H9 (cell line): ENCODE measurements around the gene CTR9. TPM values are rescaled to one million over a fixed set of nuclear protein-coding genes. Genes with fewer than 3 reads are reported as not detected.

Experiments
- DNase-seq: peaks from one replicate; pipeline ENCODE4 v3.0.0-alpha.2; 2017
- H2AFZ ChIP-seq: one replicate; pipeline ENCODE4 v1.6.1; 2013; ENCODE audit warnings: mild to moderate bottlenecking, low read length, control low read depth, moderate library complexity
- H2AK5ac ChIP-seq: 2 replicates; pipeline ENCODE4 v1.6.1; 2013; ENCODE audit warnings: low read length, control low read depth, mixed read lengths; ENCODE audit not compliant: insufficient read length
- H2BK120ac ChIP-seq: one replicate; pipeline ENCODE4 v1.6.1; 2013; ENCODE audit warnings: low read depth, mild to moderate bottlenecking, low read length, control low read depth, inconsistent platforms; ENCODE audit not compliant: poor library complexity, severe bottlenecking
- H2BK12ac ChIP-seq: 2 replicates; pipeline ENCODE4 v1.6.1; 2013; ENCODE audit warnings: low read length, control low read depth, mixed read lengths, low read depth; ENCODE audit not compliant: insufficient read length
- H2BK15ac ChIP-seq: 2 replicates; pipeline ENCODE4 v1.6.1; 2013; ENCODE audit warnings: low read depth, low read length, control low read depth
- H2BK20ac ChIP-seq: one replicate; pipeline ENCODE4 v1.6.1; 2013; ENCODE audit warnings: low read depth, mild to moderate bottlenecking, low read length, control low read depth, inconsistent platforms; ENCODE audit not compliant: poor library complexity, severe bottlenecking
- H2BK5ac ChIP-seq: 2 replicates; pipeline ENCODE4 v1.6.1; 2013; ENCODE audit warnings: low read length, control low read depth, mixed read lengths; ENCODE audit not compliant: insufficient read length
- H3K14ac ChIP-seq: 2 replicates; pipeline ENCODE4 v1.6.1; 2013; ENCODE audit warnings: low read length, control low read depth; ENCODE audit not compliant: insufficient read depth
- H3K18ac ChIP-seq: 2 replicates; pipeline ENCODE4 v1.6.1; 2013; ENCODE audit warnings: low read depth, mild to moderate bottlenecking, mixed read lengths, low read length, control low read depth; ENCODE audit not compliant: insufficient read length
- H3K23ac ChIP-seq: 2 replicates; pipeline ENCODE4 v1.6.1; 2013; ENCODE audit warnings: low read length, control low read depth, mixed read lengths, low read depth; ENCODE audit not compliant: insufficient read length
- H3K23me2 ChIP-seq: 2 replicates; pipeline ENCODE4 v1.6.1; 2013; ENCODE audit warnings: low read depth, mild to moderate bottlenecking, mixed read lengths, low read length, control low read depth; ENCODE audit not compliant: insufficient read length, poor library complexity, severe bottlenecking
- H3K27ac ChIP-seq: 2 replicates; pipeline ENCODE4 v1.5.1; 2013; ENCODE audit warnings: low read length, control low read depth, mixed read lengths, low read depth; ENCODE audit not compliant: insufficient read length
- H3K27me3 ChIP-seq: 2 replicates; pipeline ENCODE4 v1.6.1; 2013; ENCODE audit warnings: low read length, control low read depth, inconsistent platforms; ENCODE audit not compliant: insufficient read depth
- H3K4ac ChIP-seq: 2 replicates; pipeline ENCODE4 v1.6.1; 2013; ENCODE audit warnings: low read depth, mild to moderate bottlenecking, control low read depth, inconsistent platforms, low read length, moderate library complexity
- H3K4me1 ChIP-seq: 2 replicates; pipeline ENCODE4 v1.6.1; 2013; ENCODE audit warnings: low read length, control low read depth, inconsistent platforms; ENCODE audit not compliant: insufficient read depth
- H3K4me2 ChIP-seq: 2 replicates; pipeline ENCODE4 v1.6.1; 2013; ENCODE audit warnings: low read length, control low read depth, mixed read lengths; ENCODE audit not compliant: insufficient read length, insufficient read depth
- H3K56ac ChIP-seq: 2 replicates; pipeline ENCODE4 v1.6.1; 2013; ENCODE audit warnings: low read depth, mild to moderate bottlenecking, mixed read lengths, low read length, control low read depth; ENCODE audit not compliant: insufficient read length
- H3K79me1 ChIP-seq: 2 replicates; pipeline ENCODE4 v1.6.1; 2013; ENCODE audit warnings: low read depth, mild to moderate bottlenecking, moderate library complexity, low read length, control low read depth, inconsistent platforms; ENCODE audit not compliant: insufficient read depth, poor library complexity, severe bottlenecking
- H3K79me2 ChIP-seq: 2 replicates; pipeline ENCODE4 v1.6.1; 2013; ENCODE audit warnings: low read length, control low read depth, inconsistent platforms; ENCODE audit not compliant: insufficient read depth
- H3K9ac ChIP-seq: 2 replicates; pipeline ENCODE4 v1.6.1; 2013; ENCODE audit warnings: low read length, control low read depth, mixed read lengths; ENCODE audit not compliant: insufficient read length; ENCODE audit errors: extremely low read depth
- H3K9me3 ChIP-seq: one replicate; pipeline ENCODE4 v1.6.1; 2013; ENCODE audit warnings: low read depth, low read length, inconsistent platforms; ENCODE audit not compliant: control insufficient read depth
- H3T11ph ChIP-seq: one replicate; pipeline ENCODE4 v1.6.1; 2013; ENCODE audit warnings: mild to moderate bottlenecking, low read length, control low read depth, inconsistent platforms
- H4K20me1 ChIP-seq: one replicate; pipeline ENCODE4 v1.6.1; 2013; ENCODE audit not compliant: control insufficient read depth, insufficient read length, insufficient read depth
- H4K5ac ChIP-seq: 2 replicates; pipeline ENCODE4 v1.6.1; 2013; ENCODE audit warnings: low read depth, mild to moderate bottlenecking, mixed read lengths, low read length, control low read depth; ENCODE audit not compliant: insufficient read length
- H4K8ac ChIP-seq: replicated peaks from 2 replicates; pipeline ENCODE4 v1.6.1; 2013; ENCODE audit warnings: low read length, control low read depth, mixed read lengths, low read depth; ENCODE audit not compliant: insufficient read length
- H4K91ac ChIP-seq: 2 replicates; pipeline ENCODE4 v1.6.1; 2013; ENCODE audit warnings: low read depth, mild to moderate bottlenecking, moderate library complexity, mixed read lengths, low read length, control low read depth; ENCODE audit not compliant: insufficient read length
- H3K27ac Mint-ChIP-seq, 3 experiments: 2 replicates in 2 of 3; 3 replicates in 1 of 3; pipeline ENCODE4 v1.8.0; 2020 to 2021; ENCODE audit warnings: mixed read lengths in 3 of 3, mild to moderate bottlenecking in 1 of 3, moderate library complexity in 1 of 3
- H3K27me3 Mint-ChIP-seq: 2 replicates; pipeline ENCODE4 v1.8.0; 2021; ENCODE audit warnings: low read depth, mild to moderate bottlenecking, moderate library complexity, mixed read lengths
- H3K36me3 Mint-ChIP-seq, 3 experiments: 2 replicates in 2 of 3; 3 replicates in 1 of 3; pipeline ENCODE4 v1.8.0; 2020 to 2021; ENCODE audit warnings: low read depth in 3 of 3, mixed read lengths in 3 of 3; ENCODE audit not compliant: insufficient read depth in 1 of 3
- H3K4me1 Mint-ChIP-seq, 2 experiments: 2 replicates each; pipeline ENCODE4 v1.8.0; 2020; ENCODE audit warnings: mixed read lengths in 2 of 2
- H3K4me3 Mint-ChIP-seq, 2 experiments: 2 replicates in 1 of 2; 3 replicates in 1 of 2; pipeline ENCODE4 v1.8.0; 2020 to 2021; ENCODE audit warnings: mild to moderate bottlenecking in 2 of 2, mixed read lengths in 2 of 2, moderate library complexity in 1 of 2
- H3K9me3 Mint-ChIP-seq, 2 experiments: 2 replicates in 1 of 2; 3 replicates in 1 of 2; pipeline ENCODE4 v1.8.0; 2020; ENCODE audit warnings: mild to moderate bottlenecking in 2 of 2, mixed read lengths in 2 of 2, moderate library complexity in 1 of 2
- WGBS: extraction: QIAGEN DNeasy Blood & Tissue Kit; methylation state at CpG from one replicate; pipeline ENCODE4 v1.1.7; 2013; ENCODE audit warnings: missing lambda C conversion rate, low lambda C conversion rate, mixed read lengths; ENCODE audit not compliant: insufficient read length; ENCODE audit errors: extremely low coverage; 5-methylcytosine and 5-hydroxymethylcytosine counted together
- total RNA-seq: library from RNA; stranded (reverse); gene quantifications from 2 replicates; pipeline ENCODE4 v1.2.1, GENCODE V29; 2021
- TF ChIP-seq, protein P1 (sequence below): fragments of 200-600 bp; sonication (generic); conservative IDR thresholded peaks from 3 replicates; pipeline ENCODE4 v1.8.0; 2021; ENCODE audit warnings: antibody characterized with exemption, mild to moderate bottlenecking

Gene CTR9
- total RNA-seq, 1 experiment from 2014 or later, result 37.5 TPM

DNA sequence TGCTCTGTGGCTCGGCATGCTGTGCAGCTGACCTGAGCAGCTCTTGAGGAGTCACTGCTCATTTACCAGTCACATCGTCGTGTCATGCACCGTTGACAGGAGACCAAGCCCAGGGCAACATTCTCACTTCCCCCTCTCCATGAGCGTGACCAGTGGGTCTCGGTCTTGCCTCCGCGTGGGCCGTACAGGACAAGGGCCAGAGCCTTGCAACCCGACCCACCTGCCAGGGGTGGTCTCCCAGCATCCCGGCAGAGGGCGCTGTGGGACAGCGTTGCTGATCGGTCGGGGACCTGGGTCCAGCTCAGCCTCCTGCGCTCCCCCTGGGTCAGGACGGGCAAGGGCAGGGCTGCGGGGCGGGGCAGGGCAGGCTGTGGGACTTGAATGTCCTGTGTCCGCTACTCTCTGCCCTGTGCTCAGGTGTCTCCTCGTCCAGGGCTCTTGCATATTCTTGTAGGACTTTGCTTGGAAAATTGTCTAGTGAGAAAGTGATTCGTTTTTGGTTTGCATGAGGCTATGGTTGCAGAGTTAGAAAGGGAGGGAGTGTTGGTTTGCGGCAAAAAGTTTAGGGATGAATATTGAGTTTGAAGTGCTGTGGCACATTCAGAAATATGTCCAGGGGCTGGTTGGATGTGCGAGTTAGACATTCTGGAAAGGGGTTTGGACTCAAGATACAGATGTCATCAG lies 41.5 kb downstream of the CTR9 start:
- no peak overlapping the region for H3T11ph ChIP-seq
- H3K36me3 Mint-ChIP-seq, result peaks cover 11 to 18% (median 11%) of the 10 kb centered on the region in 3 experiments; a peak in 6 of 7 replicates
- no peak overlapping the region for H2BK120ac ChIP-seq
- H3K9ac ChIP-seq, result no peak overlapping the region
- H3K9me3 ChIP-seq, result no peaks in the 10 kb centered on the region
- H3K9me3 Mint-ChIP-seq, result no peaks in the 10 kb centered on the region
- no peak overlapping the region for H2AFZ ChIP-seq
- peaks cover 10% of the 10 kb centered on the region for H3K27me3 Mint-ChIP-seq
- DNase-seq, result peak; percentile 96
- H2AK5ac ChIP-seq, result no peak overlapping the region
- H4K8ac ChIP-seq, result no peak overlapping the region
- H3K79me1 ChIP-seq, result no peaks in the 10 kb centered on the region
- peaks cover 6 to 8% of the 10 kb centered on the region in 2 experiments for H3K4me1 Mint-ChIP-seq
- no peak overlapping the region for H2BK20ac ChIP-seq
- H3K79me2 ChIP-seq, result no peaks in the 10 kb centered on the region
- H3K23me2 ChIP-seq, result no peaks in the 10 kb centered on the region
- no peaks in the 10 kb centered on the region for H3K27me3 ChIP-seq
- H3K14ac ChIP-seq, result no peak overlapping the region
- no peak overlapping the region for H4K91ac ChIP-seq
- no peak overlapping the region for H3K27ac Mint-ChIP-seq
- no peak overlapping the region for H2BK15ac ChIP-seq
- H2BK12ac ChIP-seq, result no peak overlapping the region
- no peaks in the 10 kb centered on the region for H4K20me1 ChIP-seq
- no peak overlapping the region for H3K4ac ChIP-seq
- H4K5ac ChIP-seq, result no peak overlapping the region
- H3K4me1 ChIP-seq, result no peaks in the 10 kb centered on the region
- H2BK5ac ChIP-seq, result no peak overlapping the region
- no peak overlapping the region for H3K18ac ChIP-seq
- no peak overlapping the region for H3K27ac ChIP-seq
- TF ChIP-seq, protein P1, sequence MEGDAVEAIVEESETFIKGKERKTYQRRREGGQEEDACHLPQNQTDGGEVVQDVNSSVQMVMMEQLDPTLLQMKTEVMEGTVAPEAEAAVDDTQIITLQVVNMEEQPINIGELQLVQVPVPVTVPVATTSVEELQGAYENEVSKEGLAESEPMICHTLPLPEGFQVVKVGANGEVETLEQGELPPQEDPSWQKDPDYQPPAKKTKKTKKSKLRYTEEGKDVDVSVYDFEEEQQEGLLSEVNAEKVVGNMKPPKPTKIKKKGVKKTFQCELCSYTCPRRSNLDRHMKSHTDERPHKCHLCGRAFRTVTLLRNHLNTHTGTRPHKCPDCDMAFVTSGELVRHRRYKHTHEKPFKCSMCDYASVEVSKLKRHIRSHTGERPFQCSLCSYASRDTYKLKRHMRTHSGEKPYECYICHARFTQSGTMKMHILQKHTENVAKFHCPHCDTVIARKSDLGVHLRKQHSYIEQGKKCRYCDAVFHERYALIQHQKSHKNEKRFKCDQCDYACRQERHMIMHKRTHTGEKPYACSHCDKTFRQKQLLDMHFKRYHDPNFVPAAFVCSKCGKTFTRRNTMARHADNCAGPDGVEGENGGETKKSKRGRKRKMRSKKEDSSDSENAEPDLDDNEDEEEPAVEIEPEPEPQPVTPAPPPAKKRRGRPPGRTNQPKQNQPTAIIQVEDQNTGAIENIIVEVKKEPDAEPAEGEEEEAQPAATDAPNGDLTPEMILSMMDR, result peak; percentile 98
- H3K56ac ChIP-seq, result no peak overlapping the region
- H3K23ac ChIP-seq, result no peak overlapping the region
- peak overlapping the region; percentile 3 for H3K4me2 ChIP-seq
- WGBS, result 100% methylated on average over 1 of the region's 24 CpGs
- H3K4me3 Mint-ChIP-seq, result peak overlapping the region in 1 of 2 experiments; percentile 33; a peak in 3 of 5 replicates
